ENCODE results near the gene PRR14. TPM values are rescaled to one million over a fixed set of nuclear protein-coding genes. Genes with fewer than 3 reads are reported as not detected.
"Not testable (repeated sequence)": the region's sequence is repeated elsewhere in the genome, so short reads cannot be mapped to it uniquely, and the experiment has no call there.

The PRR14 gene
- total and polyA plus RNA-seq, 3 donors from 2014 or later = 37.0 to 66.3 (median 60.0) TPM

GRCh38 chr16:30626236-30626635, 24.5 kb upstream of the PRR14 start:
- DNase-seq = no peak
- no peaks in the 10 kb centered on the region for H3K9me3 ChIP-seq
- WGBS, 2 donors = 90 to 93% methylated on average over 9 of the region's 9 CpGs
- H3K36me3 ChIP-seq (ENCODE audit: low read depth, missing control alignments) = no peaks in the 10 kb centered on the region
- TF ChIP-seq CTCF (IDR thresholded peaks at IDR 0.05) = no peak
- intact Hi-C loops (cut with DNase I; ENCODE audit: low total_unique reads) = no loop called here
- no peak overlapping the region for H3K4me3 ChIP-seq
- no peak overlapping the region for H3K27ac ChIP-seq
- H3K4me1 ChIP-seq = no peaks in the 10 kb centered on the region
- H3K27me3 ChIP-seq = no peaks in the 10 kb centered on the region

GRCh38 chr16:30628628-30629540, 21.9 kb upstream of the PRR14 start:
- H3K4me1 ChIP-seq = peaks cover 3% of the 10 kb centered on the region
- DNase-seq = peak; percentile 91
- no peak overlapping the region for H3K27ac ChIP-seq
- H3K4me3 ChIP-seq = peak overlapping the region in 1 of 2 donors; percentile 39
- no peaks in the 10 kb centered on the region for H3K9me3 ChIP-seq
- H3K27me3 ChIP-seq = no peaks in the 10 kb centered on the region
- intact Hi-C loops (cut with DNase I; ENCODE audit: low total_unique reads) = no loop called here
- 34 to 35% methylated on average over 18 of the region's 18 CpGs for WGBS, 2 donors
- TF ChIP-seq CTCF (IDR thresholded peaks at IDR 0.05) (peak; percentile 85 to 89 (median 88)), POLR2A (IDR thresholded peaks at IDR 0.05) (no peak)
- H3K36me3 ChIP-seq (ENCODE audit: low read depth, missing control alignments) = no peaks in the 10 kb centered on the region

- H3K27ac ChIP-seq; H3K4me1 ChIP-seq; H3K36me3 ChIP-seq (ENCODE audit: low read depth, missing control alignments); H3K27me3 ChIP-seq; DNase-seq; H3K9me3 ChIP-seq; H3K4me3 ChIP-seq; intact Hi-C loops (cut with DNase I; ENCODE audit: low total_unique reads): not testable (repeated sequence)
- 95 to 98% methylated on average over 7 of the region's 7 CpGs for WGBS, 2 donors
These were observed 18.3 kb upstream of the PRR14 start for GRCh38 chr16:30632454-30632853.

- intact Hi-C loops (cut with DNase I; ENCODE audit: low total_unique reads) = no loop called here
- no peak for TF ChIP-seq CTCF (IDR thresholded peaks at IDR 0.05)
- TF ChIP-seq POLR2A (IDR thresholded peaks at IDR 0.05) = no peak
- Histone ChIP-seq H3K36me3 (ENCODE audit: low read depth, missing control alignments) (no peaks in the 10 kb centered on the region), H3K4me3 (peak overlapping the region; percentile 56 to 81), H3K4me1 (peaks cover 3% of the 10 kb centered on the region), H3K27ac (peak overlapping the region; percentile 82 to 89), H3K27me3 (no peaks in the 10 kb centered on the region), H3K9me3 (no peaks in the 10 kb centered on the region)
- 65 to 68% methylated on average over 17 of the region's 17 CpGs for WGBS, 2 donors
- DNase-seq = no peak
These were observed 17.2 kb upstream of the PRR14 start for GRCh38 chr16:30633526-30633925.

- Histone ChIP-seq H3K27me3 (no peaks in the 10 kb centered on the region), H3K9me3 (no peaks in the 10 kb centered on the region), H3K27ac (no peak overlapping the region), H3K4me3 (no peak overlapping the region), H3K36me3 (ENCODE audit: low read depth, missing control alignments) (no peaks in the 10 kb centered on the region), H3K4me1 (peaks cover 3% of the 10 kb centered on the region)
- DNase-seq = no peak
- TF ChIP-seq POLR2A (IDR thresholded peaks at IDR 0.05) = no peak
- no peak for TF ChIP-seq CTCF (IDR thresholded peaks at IDR 0.05)
- WGBS, 2 donors = 87 to 90% methylated on average over 7 of the region's 7 CpGs
- intact Hi-C loops (cut with DNase I; ENCODE audit: low total_unique reads) = no loop called here
These were observed 14.2 kb upstream of the PRR14 start for GRCh38 chr16:30636599-30636998.

- 89 to 98% methylated on average over 10 of the region's 10 CpGs for WGBS, 2 donors
- H3K36me3 ChIP-seq (ENCODE audit: low read depth, missing control alignments); H3K4me3 ChIP-seq; H3K27me3 ChIP-seq; DNase-seq; intact Hi-C loops (cut with DNase I; ENCODE audit: low total_unique reads); H3K4me1 ChIP-seq; H3K9me3 ChIP-seq; H3K27ac ChIP-seq: not testable (repeated sequence)
These were observed 13.6 kb upstream of the PRR14 start for GRCh38 chr16:30637139-30637538.
